HS-5 (cell line): ENCODE data around the gene ZFP90.

Source experiments
- DNase-seq: peaks from one replicate; pipeline ENCODE4 v3.0.0-alpha.2; 2012; ENCODE audit warnings: low read depth

The ZFP90 gene

DNA sequence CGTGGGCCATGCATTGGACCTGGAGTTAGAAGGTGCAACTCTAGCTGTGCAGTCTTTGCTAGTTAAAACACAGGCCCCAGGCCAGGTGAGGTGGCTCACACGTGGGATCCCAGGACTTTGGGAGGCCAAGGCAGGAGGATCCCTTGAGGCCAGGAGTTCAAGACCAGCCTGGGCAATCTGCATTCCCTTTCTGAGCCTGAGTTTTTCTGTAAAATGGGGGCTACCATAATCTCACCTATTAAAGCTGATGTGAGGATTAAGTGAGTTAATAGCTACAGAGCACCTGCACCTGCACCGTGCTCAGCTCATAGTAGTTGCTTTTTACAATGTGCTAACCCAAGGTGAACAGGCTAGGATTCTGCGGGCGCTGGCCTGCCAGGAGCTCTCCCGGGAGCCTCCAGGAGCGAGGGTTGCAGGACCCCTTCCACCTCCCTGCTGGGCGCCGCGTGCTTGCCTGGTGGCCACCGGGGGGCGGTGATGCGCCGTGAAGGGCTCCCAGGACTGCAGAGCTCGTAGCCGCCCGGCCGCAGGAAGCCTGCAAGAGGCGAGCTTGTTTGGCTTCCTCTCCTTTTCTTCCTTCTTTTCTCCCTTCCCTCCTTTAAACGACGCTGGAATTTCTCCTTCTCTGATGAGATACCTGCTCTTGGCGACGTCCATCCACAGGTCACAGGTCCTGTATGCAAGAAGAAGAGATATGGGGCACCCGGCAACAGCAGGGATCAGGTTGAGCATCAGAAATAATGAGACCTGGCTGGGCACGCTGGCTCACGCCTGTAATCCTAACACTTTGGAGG lies 51.3 kb downstream of the ZFP90 start:
- DNase-seq = no peak

DNA sequence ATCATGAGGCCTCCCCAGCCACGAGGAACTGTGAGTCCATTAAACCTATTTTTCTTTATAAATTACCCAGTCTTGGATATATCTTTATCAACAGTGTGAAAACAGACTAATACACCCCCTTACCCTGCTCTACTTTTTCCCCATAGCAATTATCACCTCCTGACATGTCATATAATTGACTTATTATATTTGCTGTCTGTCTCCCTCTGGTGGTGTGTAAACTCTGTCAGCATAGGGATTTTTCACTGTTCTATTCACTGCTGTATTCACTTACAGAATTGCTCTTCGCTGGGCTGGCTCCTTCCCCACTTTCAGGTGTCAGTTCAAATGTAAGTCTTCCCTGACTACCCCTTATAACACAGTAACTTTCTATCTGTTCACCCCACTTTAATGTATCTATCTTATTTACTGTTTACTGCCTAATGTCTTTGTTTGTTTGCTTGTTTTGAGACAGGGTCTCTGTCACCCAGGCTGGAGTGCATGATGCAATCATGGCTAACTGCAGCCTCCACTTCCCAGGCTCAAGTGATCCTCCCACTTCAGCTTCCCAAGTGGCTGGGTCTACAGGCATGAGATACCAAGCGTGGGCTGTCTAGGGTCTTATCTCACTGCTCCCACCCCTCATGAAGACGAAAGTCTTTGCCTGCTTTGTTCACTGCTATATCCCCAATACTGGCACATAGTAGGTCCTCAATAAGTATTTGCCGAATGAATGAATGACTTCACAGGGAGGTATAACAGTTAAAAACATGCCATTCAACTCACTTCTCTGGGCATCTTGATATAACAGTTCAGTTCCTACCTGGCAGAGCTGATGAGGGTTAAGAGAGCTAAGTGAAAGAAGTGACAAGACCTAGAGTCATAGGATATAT lies 53.6 kb downstream of the ZFP90 start:
- no peak for DNase-seq

DNA sequence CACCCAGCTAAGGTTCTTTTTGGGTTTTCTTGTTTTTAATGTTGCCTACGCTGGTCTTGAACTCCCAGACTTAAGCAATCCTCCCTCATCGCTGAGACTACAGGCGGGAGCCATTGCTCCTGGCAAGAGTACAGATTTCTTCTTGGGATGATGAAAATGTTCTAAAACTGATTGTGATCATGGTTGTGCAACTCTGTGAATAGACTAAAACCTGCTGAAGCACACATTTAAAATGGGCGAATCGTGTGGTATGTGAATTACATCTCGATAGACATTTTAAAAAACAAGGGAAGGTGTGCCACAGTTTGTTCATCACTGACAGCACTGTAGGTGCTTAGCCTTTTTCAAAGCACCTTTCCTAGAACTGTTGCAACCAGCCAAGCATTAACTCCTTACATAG lies 57.2 kb downstream of the ZFP90 start:
- no peak for DNase-seq

DNA sequence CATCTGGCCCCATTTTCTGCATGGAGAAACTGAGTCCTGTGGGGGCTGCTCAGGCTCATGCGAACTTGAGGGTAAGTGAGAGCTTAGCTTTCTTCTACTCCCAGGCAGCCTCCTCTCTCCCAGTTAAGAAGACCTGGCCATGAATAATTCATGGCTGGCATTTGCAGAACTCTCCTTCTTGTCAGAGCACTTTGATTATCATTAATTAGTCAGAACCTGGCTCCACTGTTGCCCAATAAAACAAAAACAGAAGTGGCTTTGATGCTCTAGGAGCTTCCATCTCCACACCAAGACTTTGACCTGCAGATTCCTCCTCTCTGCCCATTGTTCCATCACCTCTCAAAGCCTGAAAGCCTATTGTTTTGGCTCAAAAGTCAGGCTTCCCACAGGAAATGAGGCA lies 60.5 kb downstream of the ZFP90 start:
- DNase-seq = no peak

DNA sequence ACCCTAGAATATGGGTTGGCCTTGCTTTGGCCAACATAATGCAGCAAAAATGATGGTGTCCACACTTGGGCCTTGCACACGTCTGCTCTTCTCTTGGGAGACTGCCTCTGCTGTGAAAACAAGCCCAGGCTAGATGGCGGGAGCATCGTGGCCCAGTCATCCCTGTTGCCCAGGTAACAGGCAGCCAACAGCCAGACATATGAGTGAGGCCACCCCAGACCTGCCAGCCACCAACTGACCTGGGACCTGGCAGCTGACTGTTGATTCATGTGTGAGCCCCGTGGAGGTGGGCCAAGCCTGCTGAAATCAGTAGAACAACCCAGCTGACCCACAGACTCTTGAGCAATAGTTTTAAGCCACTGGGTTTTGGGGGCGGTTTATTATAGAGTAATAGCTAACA lies 66.7 kb downstream of the ZFP90 start:
- DNase-seq = no peak

DNA sequence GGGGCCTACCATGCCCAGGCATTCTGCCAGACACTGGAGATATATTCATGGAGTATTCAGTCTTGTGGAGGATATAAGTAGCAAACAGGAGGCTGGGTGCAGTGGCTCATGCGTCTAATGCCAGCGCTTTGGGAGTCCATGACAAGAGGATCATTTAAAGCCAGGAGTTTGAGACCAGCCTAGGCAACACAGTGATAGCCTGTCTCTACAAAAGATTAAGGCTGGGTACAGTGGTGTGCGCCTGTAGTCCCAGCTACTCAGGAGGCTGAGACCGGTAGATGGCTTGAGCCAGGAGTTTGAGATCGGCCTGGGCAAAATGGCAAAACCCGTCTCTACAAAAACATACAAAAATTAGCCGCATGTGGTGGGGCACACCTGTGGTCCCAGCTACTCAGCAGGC lies 68.4 kb downstream of the ZFP90 start:
- no peak for DNase-seq

DNA sequence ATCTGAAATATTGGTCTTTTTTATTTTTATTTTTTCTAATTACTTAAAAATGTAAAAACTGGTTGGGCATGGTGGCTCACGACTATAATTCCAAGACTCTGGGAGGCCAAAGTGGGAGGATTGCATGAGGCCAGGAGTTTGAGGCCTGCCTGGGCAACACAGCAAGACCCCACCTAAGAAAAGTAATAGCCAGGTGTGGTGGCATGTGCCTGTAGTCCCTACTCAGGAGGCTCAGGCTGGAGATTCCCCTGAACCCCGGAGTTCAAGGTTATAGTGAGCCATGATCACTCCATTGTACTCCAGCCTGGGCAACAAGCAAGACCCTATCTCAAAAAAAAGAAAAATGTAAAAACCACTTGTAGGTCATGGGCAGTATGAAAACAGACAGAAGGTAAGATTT lies 69.2 kb downstream of the ZFP90 start:
- no peak for DNase-seq

DNA sequence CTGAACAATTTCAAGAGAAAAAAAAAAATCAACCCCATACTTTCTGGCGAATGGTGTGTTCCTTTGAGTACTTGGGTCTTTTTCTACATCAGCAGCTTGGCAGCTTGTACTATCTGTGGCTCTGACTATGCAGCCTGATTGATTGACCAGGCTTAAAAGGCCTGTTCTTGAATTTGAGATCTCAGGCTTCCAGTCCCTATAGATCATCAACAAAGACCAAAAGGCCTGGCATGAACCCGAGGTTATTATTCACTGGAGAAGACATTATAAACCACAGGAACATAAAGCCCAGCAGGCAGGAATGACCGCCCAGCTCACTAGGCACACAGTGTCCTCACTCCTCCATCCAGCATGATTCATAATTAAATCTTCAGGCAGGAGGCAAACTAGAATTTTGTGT lies 73.9 kb downstream of the ZFP90 start:
- no peak for DNase-seq

DNA sequence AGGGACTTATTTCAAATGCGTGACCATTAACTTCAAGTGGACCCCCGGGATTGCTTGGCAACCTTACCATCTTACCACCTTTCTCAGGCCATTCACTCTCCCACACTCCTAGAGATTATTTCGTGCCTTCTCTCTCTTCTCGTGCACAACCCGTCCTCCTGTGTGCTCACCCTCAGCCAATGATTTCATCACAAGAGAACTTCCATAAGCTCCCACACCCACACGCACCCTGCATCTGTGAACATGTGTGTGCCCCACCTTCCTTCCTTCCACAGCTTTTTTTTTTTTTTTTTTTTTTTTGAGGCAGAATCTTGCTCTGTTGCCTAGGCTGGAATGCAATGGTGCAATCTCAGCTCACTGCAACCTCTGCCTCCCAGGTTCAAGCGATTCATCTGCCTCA lies 78.6 kb downstream of the ZFP90 start:
- no peak for DNase-seq
